CD8-positive, alpha-beta memory T cell (primary cell): Measurements from ENCODE around the gene DRP2. TPM values are rescaled to one million over a fixed set of nuclear protein-coding genes. Genes with fewer than 3 reads are reported as not detected.

ENCODE experiments used
- CTCF ChIA-PET: fragments of 350-600 bp; sonication (Branson Sonifier 250); formaldehyde crosslinking; loops from one replicate; lab custom pipeline; 2021; ENCODE audit warnings: antibody characterized with exemption; lab: Charles Lee
- POLR2A ChIA-PET: fragments of 350-600 bp; sonication (Branson Sonifier 250); formaldehyde crosslinking; loops from one replicate; lab custom pipeline; 2021; ENCODE audit warnings: antibody characterized with exemption; lab: Charles Lee
- DNase-seq, 5 donors: peaks; one replicate each; pipeline versions ENCODE4 v3.0.0 to v3.0.0-alpha.2; 2020 to 2022; ENCODE audit warnings: mixed read lengths in 1 of 5
- H3K27ac ChIP-seq: one replicate; pipeline ENCODE4 v1.7.0; 2013; ENCODE audit warnings: low read depth, mild to moderate bottlenecking, low read length, moderate library complexity
- H3K27me3 ChIP-seq: 2 replicates; pipeline ENCODE4 v1.7.0; 2013; ENCODE audit warnings: low read length, mild to moderate bottlenecking; ENCODE audit not compliant: insufficient read depth, poor library complexity, severe bottlenecking
- H3K36me3 ChIP-seq: 2 replicates; pipeline ENCODE4 v1.7.0; 2013; ENCODE audit warnings: mild to moderate bottlenecking, low read length, moderate library complexity; ENCODE audit not compliant: insufficient read depth
- H3K4me1 ChIP-seq: 2 replicates; pipeline ENCODE4 v1.7.0; 2013; ENCODE audit warnings: mild to moderate bottlenecking, low read length, moderate library complexity; ENCODE audit not compliant: insufficient read depth
- H3K4me3 ChIP-seq: 2 replicates; pipeline ENCODE4 v1.7.0; 2013; ENCODE audit warnings: mild to moderate bottlenecking, low read length
- H3K9me3 ChIP-seq: 2 replicates; pipeline ENCODE4 v1.7.0; 2013; ENCODE audit warnings: mild to moderate bottlenecking, low read length
- H3K27ac Mint-ChIP-seq, 8 donors: one replicate each; pipeline ENCODE4 v1.8.0; 2020 to 2021; ENCODE audit warnings: mixed read lengths in 8 of 8, mild to moderate bottlenecking in 6 of 8, inconsistent platforms in 3 of 8, moderate library complexity in 3 of 8
- H3K27me3 Mint-ChIP-seq, 2 donors: one replicate each; pipeline ENCODE4 v1.8.0; 2020 to 2021; ENCODE audit warnings: mixed read lengths in 2 of 2, mild to moderate bottlenecking in 1 of 2, moderate library complexity in 1 of 2
- H3K36me3 Mint-ChIP-seq, 3 donors: one replicate each; pipeline ENCODE4 v1.8.0; 2020 to 2021; ENCODE audit warnings: mixed read lengths in 3 of 3, inconsistent platforms in 1 of 3, mild to moderate bottlenecking in 1 of 3
- H3K4me1 Mint-ChIP-seq, 3 donors: one replicate each; pipeline ENCODE4 v1.8.0; 2020 to 2021; ENCODE audit warnings: mixed read lengths in 3 of 3, inconsistent platforms in 1 of 3, mild to moderate bottlenecking in 1 of 3
- H3K4me3 Mint-ChIP-seq, 7 donors: one replicate each; pipeline ENCODE4 v1.8.0; 2020 to 2021; ENCODE audit warnings: mixed read lengths in 7 of 7, mild to moderate bottlenecking in 6 of 7, moderate library complexity in 4 of 7, inconsistent platforms in 2 of 7
- H3K9me3 Mint-ChIP-seq, 5 donors: one replicate each; pipeline ENCODE4 v1.8.0; 2020 to 2022; ENCODE audit warnings: mixed read lengths in 5 of 5, mild to moderate bottlenecking in 3 of 5, moderate library complexity in 2 of 5, inconsistent platforms in 1 of 5
- polyA plus RNA-seq: library from polyadenylated mRNA; unstranded; fragments of 300-500 nt; fragmentation: Illumina TruSeq; gene quantifications from one replicate; pipeline ENCODE4 v1.2.3, GENCODE V29; 2021
- total RNA-seq, 2 experiments: library from RNA; stranded (reverse); gene quantifications; one replicate each; pipeline ENCODE4 v1.2.3, GENCODE V29; 2021

The DRP2 gene
- total and polyA plus RNA-seq, 3 experiments from 2014 or later: 0.18 TPM; not detected in 1

DNA sequence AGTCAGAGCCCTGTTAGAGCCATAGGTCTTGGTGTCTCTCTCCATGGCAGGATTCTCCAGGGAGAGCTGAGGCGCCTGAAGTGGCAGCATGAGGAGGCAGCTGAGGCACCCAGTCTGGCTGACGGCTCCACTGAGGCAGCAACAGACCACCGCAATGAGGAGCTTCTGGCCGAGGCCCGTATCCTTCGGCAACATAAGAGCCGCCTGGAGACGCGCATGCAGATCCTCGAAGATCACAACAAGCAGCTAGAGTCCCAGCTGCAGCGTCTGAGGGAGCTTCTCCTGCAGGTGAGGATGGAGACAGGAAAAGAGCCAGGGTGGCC lies 38.6 kb downstream of the DRP2 start:
- H3K4me3 ChIP-seq: no peak overlapping the region
- CTCF ChIA-PET: no interaction called here
- H3K27ac ChIP-seq: no peak overlapping the region
- Mint-ChIP-seq H3K4me3 (no peak overlapping the region), H3K27ac (no peak overlapping the region), H3K4me1 (peaks cover 5 to 7% (median 7%) of the 10 kb centered on the region in 3 donors), H3K9me3 (peaks cover 0 to 2% (median 0%) of the 10 kb centered on the region in 5 donors), H3K36me3 (no peaks in the 10 kb centered on the region), H3K27me3 (peaks cover 0 to 4% of the 10 kb centered on the region in 2 donors)
- no peaks in the 10 kb centered on the region for H3K9me3 ChIP-seq
- POLR2A ChIA-PET: no interaction called here
- H3K4me1 ChIP-seq: no peaks in the 10 kb centered on the region
- DNase-seq: no peak
- H3K27me3 ChIP-seq: no peaks in the 10 kb centered on the region
- H3K36me3 ChIP-seq: no peaks in the 10 kb centered on the region

DNA sequence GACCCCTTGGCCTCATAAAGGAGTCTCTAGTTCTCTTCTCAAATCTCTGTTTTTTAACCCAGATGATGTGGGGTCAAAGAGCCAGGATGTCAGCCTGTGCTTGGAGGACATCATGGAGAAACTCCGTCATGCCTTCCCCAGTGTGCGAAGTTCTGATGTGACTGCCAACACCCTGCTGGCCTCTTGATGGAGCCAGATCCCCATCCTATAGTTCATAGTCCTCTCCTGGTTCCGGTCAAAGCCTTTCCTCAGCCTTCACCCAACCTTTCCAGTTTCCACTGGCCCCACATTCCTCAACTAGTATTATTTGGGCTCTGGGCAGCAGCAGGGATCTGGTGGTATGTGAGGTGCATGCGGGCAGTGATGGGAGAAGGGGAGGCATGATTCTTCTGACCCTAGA lies 40.8 kb downstream of the DRP2 start:
- no peaks in the 10 kb centered on the region for H3K9me3 ChIP-seq
- Mint-ChIP-seq H3K9me3 (peaks cover 0 to 2% (median 0%) of the 10 kb centered on the region in 5 donors), H3K4me1 (peaks cover 5 to 7% (median 7%) of the 10 kb centered on the region in 3 donors), H3K27ac (no peak overlapping the region), H3K36me3 (no peaks in the 10 kb centered on the region), H3K4me3 (no peak overlapping the region), H3K27me3 (peaks cover 0 to 8% of the 10 kb centered on the region in 2 donors)
- no peaks in the 10 kb centered on the region for H3K4me1 ChIP-seq
- POLR2A ChIA-PET: no interaction called here
- CTCF ChIA-PET: no interaction called here
- H3K36me3 ChIP-seq: no peaks in the 10 kb centered on the region
- H3K27ac ChIP-seq: no peak overlapping the region
- no peaks in the 10 kb centered on the region for H3K27me3 ChIP-seq
- no peak for DNase-seq
- no peak overlapping the region for H3K4me3 ChIP-seq

DNA sequence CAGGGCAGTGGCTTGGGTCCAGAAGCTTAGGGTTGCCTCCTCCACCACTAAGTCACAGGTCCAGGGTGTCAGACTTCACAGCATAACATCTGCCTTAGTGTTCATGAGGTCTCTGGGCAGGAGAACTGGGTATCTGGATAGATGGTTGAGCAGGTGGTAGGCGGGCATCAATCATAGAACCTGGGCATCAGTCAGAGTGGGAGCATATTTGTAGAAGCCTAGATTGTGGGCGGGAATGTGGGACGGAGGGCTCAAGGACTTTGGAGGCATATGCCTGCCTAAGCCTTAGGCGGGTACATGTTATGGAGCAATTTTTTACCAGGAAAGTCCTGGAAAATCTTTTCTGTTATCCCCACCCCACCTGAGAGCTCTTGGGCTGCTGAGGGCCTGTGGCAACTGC lies 43.0 kb downstream of the DRP2 start:
- peaks cover 0 to 2% (median 0%) of the 10 kb centered on the region in 5 donors for H3K9me3 Mint-ChIP-seq
- no peak overlapping the region for H3K4me3 Mint-ChIP-seq
- H3K4me1 Mint-ChIP-seq: peaks cover 3 to 6% (median 6%) of the 10 kb centered on the region in 3 donors
- no peaks in the 10 kb centered on the region for H3K36me3 ChIP-seq
- no peaks in the 10 kb centered on the region for H3K9me3 ChIP-seq
- ChIA-PET CTCF (no interaction called here), POLR2A (no interaction called here)
- no peaks in the 10 kb centered on the region for H3K36me3 Mint-ChIP-seq
- H3K27ac ChIP-seq: no peak overlapping the region
- no peak for DNase-seq
- no peaks in the 10 kb centered on the region for H3K4me1 ChIP-seq
- no peak overlapping the region for H3K27ac Mint-ChIP-seq
- H3K27me3 ChIP-seq: no peaks in the 10 kb centered on the region
- peaks cover 0 to 5% of the 10 kb centered on the region in 2 donors for H3K27me3 Mint-ChIP-seq
- H3K4me3 ChIP-seq: no peak overlapping the region

DNA sequence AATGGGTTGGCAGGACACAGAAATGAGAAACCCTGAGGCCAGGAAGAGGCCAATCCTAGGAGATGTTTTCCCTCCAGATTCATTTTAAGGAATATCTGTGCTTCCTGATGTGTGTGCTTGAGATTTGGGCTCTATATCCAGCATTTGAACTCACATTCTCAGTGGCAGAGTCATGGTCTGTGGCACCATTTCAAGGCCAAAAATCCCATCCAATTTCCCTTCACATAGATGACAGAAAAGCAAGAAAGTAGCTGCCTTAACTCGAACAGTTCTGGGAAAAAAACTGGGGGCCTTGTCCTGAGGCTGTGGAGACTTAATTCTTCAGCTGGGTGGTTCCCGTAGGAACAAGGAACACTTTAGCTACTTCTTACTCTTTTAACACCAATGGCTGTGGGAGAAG lies 44.2 kb downstream of the DRP2 start:
- DNase-seq: no peak
- Mint-ChIP-seq H3K4me3 (no peak overlapping the region), H3K27me3 (peaks cover 0 to 5% of the 10 kb centered on the region in 2 donors), H3K27ac (no peak overlapping the region), H3K36me3 (no peaks in the 10 kb centered on the region), H3K4me1 (no peaks in the 10 kb centered on the region), H3K9me3 (peaks cover 0 to 2% (median 0%) of the 10 kb centered on the region in 5 donors)
- Histone ChIP-seq H3K9me3 (no peaks in the 10 kb centered on the region), H3K27ac (no peak overlapping the region), H3K4me1 (no peaks in the 10 kb centered on the region), H3K4me3 (no peak overlapping the region), H3K27me3 (no peaks in the 10 kb centered on the region), H3K36me3 (no peaks in the 10 kb centered on the region)
- ChIA-PET CTCF (no interaction called here), POLR2A (no interaction called here)

DNA sequence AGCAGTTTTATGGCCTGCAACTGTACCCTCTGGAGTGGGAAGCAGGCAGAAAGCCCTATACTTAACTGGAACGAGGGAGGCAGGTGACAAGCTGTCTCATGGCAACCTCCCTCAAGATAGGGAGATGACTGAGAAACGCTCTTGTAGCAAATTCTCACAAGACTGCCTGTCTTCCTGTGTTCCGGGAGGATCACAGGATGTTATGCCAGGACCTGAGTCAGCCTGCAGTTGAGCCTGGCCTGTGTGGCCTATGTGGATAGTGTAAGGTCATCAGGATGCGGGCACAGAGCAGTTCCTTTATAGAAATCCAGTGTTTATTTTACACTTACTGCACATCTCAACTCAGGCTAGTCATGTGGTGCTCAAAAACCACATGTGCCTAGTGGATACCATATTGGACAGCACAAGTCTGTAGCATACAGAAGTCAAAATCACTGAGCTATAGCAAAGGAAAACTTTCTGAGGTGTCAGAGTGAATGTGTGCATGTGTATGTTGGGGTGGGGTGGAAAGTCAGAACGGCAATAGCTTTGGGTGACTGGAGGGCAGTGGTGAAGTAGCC lies 46.4 kb downstream of the DRP2 start:
- H3K4me1 ChIP-seq: no peaks in the 10 kb centered on the region
- H3K27ac ChIP-seq: no peak overlapping the region
- H3K9me3 ChIP-seq: no peaks in the 10 kb centered on the region
- H3K36me3 Mint-ChIP-seq: no peaks in the 10 kb centered on the region
- H3K27me3 Mint-ChIP-seq: peaks cover 0 to 4% of the 10 kb centered on the region in 2 donors
- no peak overlapping the region for H3K27ac Mint-ChIP-seq
- CTCF ChIA-PET: no interaction called here
- H3K27me3 ChIP-seq: no peaks in the 10 kb centered on the region
- peaks cover 0 to 2% (median 0%) of the 10 kb centered on the region in 5 donors for H3K9me3 Mint-ChIP-seq
- no peak overlapping the region for H3K4me3 Mint-ChIP-seq
- H3K36me3 ChIP-seq: no peaks in the 10 kb centered on the region
- DNase-seq: no peak
- no peaks in the 10 kb centered on the region for H3K4me1 Mint-ChIP-seq
- POLR2A ChIA-PET: no interaction called here
- H3K4me3 ChIP-seq: no peak overlapping the region

DNA sequence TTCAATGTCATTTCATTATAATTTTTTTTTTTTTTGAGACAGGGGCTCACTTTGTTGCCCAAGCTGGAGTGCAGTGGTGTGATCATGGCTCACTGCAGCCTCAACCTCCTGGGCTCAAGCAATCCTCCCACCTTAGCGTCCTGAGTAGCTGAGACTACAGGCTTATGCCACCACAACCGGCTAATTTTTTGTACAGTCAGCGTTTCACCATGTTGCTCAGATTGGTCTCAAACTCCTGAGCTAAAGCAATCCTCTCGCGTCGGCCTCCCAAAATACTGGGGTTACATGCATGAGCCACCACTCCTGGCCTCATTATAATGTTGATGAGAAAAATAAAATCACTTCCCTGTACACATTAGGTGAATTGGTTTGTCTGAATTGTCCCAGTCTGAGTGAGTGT lies 54.6 kb downstream of the DRP2 start:
- Histone ChIP-seq H3K4me1 (no peaks in the 10 kb centered on the region), H3K27ac (no peak overlapping the region), H3K27me3 (no peaks in the 10 kb centered on the region), H3K4me3 (no peak overlapping the region), H3K36me3 (no peaks in the 10 kb centered on the region), H3K9me3 (no peaks in the 10 kb centered on the region)
- no peak overlapping the region for H3K4me3 Mint-ChIP-seq
- H3K36me3 Mint-ChIP-seq: no peaks in the 10 kb centered on the region
- POLR2A ChIA-PET: no interaction called here
- no peak for DNase-seq
- H3K27ac Mint-ChIP-seq: no peak overlapping the region
- no peaks in the 10 kb centered on the region for H3K4me1 Mint-ChIP-seq
- H3K9me3 Mint-ChIP-seq: no peaks in the 10 kb centered on the region
- H3K27me3 Mint-ChIP-seq: no peaks in the 10 kb centered on the region
- CTCF ChIA-PET: interaction anchor here (0.7 kb wide), 1 partner anchor 234 kb away, joined by 3 read pairs; no protein-coding TSS in a partner anchor

DNA sequence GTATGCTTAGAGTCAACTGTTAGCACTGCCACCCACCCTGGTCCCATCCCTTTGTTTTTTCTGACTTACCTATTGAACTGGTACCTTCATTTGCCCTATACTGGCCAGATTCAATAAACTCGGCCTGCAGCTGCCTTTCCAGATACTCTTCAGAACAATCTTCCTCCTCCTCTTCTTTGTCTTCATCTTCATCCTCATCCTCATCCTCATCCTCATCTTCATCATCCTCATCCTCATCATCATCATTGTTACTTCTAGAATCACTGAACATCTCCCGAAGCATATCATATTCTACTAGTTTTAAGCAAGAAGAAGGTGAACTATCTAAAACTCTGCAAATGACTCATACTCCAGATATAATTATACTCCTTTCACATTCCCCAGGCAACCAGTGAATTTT lies 56.7 kb downstream of the DRP2 start:
- no peak overlapping the region for H3K27ac Mint-ChIP-seq
- H3K4me1 ChIP-seq: no peaks in the 10 kb centered on the region
- DNase-seq: no peak
- no peaks in the 10 kb centered on the region for H3K4me1 Mint-ChIP-seq
- H3K4me3 Mint-ChIP-seq: no peak overlapping the region
- no peaks in the 10 kb centered on the region for H3K36me3 ChIP-seq
- no peak overlapping the region for H3K27ac ChIP-seq
- CTCF ChIA-PET: no interaction called here
- POLR2A ChIA-PET: no interaction called here
- H3K27me3 ChIP-seq: no peaks in the 10 kb centered on the region
- H3K27me3 Mint-ChIP-seq: no peaks in the 10 kb centered on the region
- no peaks in the 10 kb centered on the region for H3K9me3 Mint-ChIP-seq
- H3K36me3 Mint-ChIP-seq: no peaks in the 10 kb centered on the region
- H3K4me3 ChIP-seq: no peak overlapping the region
- H3K9me3 ChIP-seq: no peaks in the 10 kb centered on the region

DNA sequence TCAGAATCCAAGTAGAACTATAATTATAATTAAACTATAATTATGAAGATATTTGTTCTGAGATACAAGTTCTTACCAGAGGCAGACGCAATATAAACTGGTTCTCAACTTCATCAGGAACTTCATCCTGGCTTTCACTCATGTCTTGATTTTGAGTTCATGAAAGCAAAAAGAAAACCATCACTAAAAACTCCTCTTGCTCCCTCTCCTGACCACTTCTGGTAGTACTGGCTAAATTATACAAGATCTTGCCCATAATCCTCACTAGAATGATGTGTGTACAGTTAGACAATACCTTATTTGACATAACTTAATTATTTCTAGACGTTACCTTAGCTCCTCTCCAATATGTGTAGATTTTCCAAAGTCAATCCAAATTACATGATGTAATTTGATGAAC lies 67.8 kb downstream of the DRP2 start:
- Mint-ChIP-seq H3K4me1 (no peaks in the 10 kb centered on the region), H3K27ac (peak overlapping the region in 1 of 8 donors; percentile 5), H3K36me3 (no peaks in the 10 kb centered on the region), H3K4me3 (no peak overlapping the region), H3K27me3 (peaks cover 2% of the 10 kb centered on the region in 2 donors), H3K9me3 (no peaks in the 10 kb centered on the region)
- H3K27ac ChIP-seq: no peak overlapping the region
- no peaks in the 10 kb centered on the region for H3K4me1 ChIP-seq
- POLR2A ChIA-PET: interaction anchor here (0.7 kb wide), 1 partner anchor 355 kb away, joined by 4 read pairs; no protein-coding TSS in a partner anchor
- CTCF ChIA-PET: no interaction called here
- no peaks in the 10 kb centered on the region for H3K36me3 ChIP-seq
- no peak overlapping the region for H3K4me3 ChIP-seq
- no peaks in the 10 kb centered on the region for H3K27me3 ChIP-seq
- no peaks in the 10 kb centered on the region for H3K9me3 ChIP-seq
- DNase-seq: peak in 2 of 5 donors; percentile 1 to 10
